PFSK-1 (cell line): ENCODE results near the gene GPSM1.
A peak's percentile ranks its signal among the peaks of the same experiment; 100 is the strongest.

Experiments used
- FOXP2 ChIP-seq: optimal IDR thresholded peaks from 2 replicates; pipeline ENCODE3; 2011; ENCODE audit warnings: borderline replicate concordance, control low read depth, inconsistent platforms; ENCODE audit not compliant: insufficient read depth; ENCODE audit errors: extremely low read length, extremely low read depth
- POLR2AphosphoS5 ChIP-seq: IDR thresholded peaks from 2 replicates; pipeline ENCODE4 v1.6.1; 2012; ENCODE audit warnings: low read depth, mild to moderate bottlenecking, control low read depth, low read length, moderate library complexity
- REST ChIP-seq, 2 experiments: IDR thresholded peaks; 2 replicates each; pipeline versions ENCODE4 v1.6.1 to v1.8.0; 2011 to 2012; ENCODE audit warnings: low read depth in 2 of 2, low read length in 2 of 2, control low read depth in 1 of 2, inconsistent platforms in 1 of 2, mild to moderate bottlenecking in 1 of 2, moderate library complexity in 1 of 2; ENCODE audit not compliant: insufficient read depth in 1 of 2
- SIN3A ChIP-seq: IDR thresholded peaks from 2 replicates; pipeline ENCODE4 v1.6.1; 2012; ENCODE audit warnings: mild to moderate bottlenecking, low read length, moderate library complexity, borderline replicate concordance; ENCODE audit not compliant: insufficient read depth
- TAF1 ChIP-seq: IDR thresholded peaks from 2 replicates; pipeline ENCODE4 v1.6.1; 2012; ENCODE audit warnings: low read length, control low read depth, borderline replicate concordance; ENCODE audit not compliant: insufficient read depth

GPSM1 gene

GRCh38 chr9:136396219-136396515, 68.8 kb downstream of the GPSM1 start:
- TF ChIP-seq POLR2AphosphoS5 (no peak), TAF1 (no peak), FOXP2 (no peak), SIN3A (no peak), REST (IDR thresholded peaks at IDR 0.05; ENCODE audit: insufficient read depth in 1 of 2, low read depth in 2 of 2, low read length in 2 of 2) (no peak)

GRCh38 chr9:136397643-136398042, 70.3 kb downstream of the GPSM1 start:
- TF ChIP-seq TAF1 (no peak), POLR2AphosphoS5 (no peak), REST (IDR thresholded peaks at IDR 0.05; ENCODE audit: insufficient read depth in 1 of 2, low read depth in 2 of 2, low read length in 2 of 2) (no peak), FOXP2 (no peak), SIN3A (no peak)

GRCh38 chr9:136398286-136398685, 70.9 kb downstream of the GPSM1 start:
- TF ChIP-seq POLR2AphosphoS5 (no peak), FOXP2 (no peak), REST (IDR thresholded peaks at IDR 0.05; ENCODE audit: insufficient read depth in 1 of 2, low read depth in 2 of 2, low read length in 2 of 2) (no peak), TAF1 (no peak), SIN3A (no peak)

GRCh38 chr9:136399176-136400037, 72.1 kb downstream of the GPSM1 start:
- TF ChIP-seq TAF1 (no peak), POLR2AphosphoS5 (no peak), SIN3A (no peak)

GRCh38 chr9:136400038-136400834, 72.9 kb downstream of the GPSM1 start, which contains the start of gene SNAPC4:
SNAPC4 (minus strand) TSS chr9:136400170; CDS start chr9:136398428, 1,742 bp downstream.
- peak; percentile 61 for TF ChIP-seq POLR2AphosphoS5
- TF ChIP-seq SIN3A = no peak
- TF ChIP-seq TAF1 = peak; percentile 88; the same call in 1 of the 2 replicates
- TF ChIP-seq REST (IDR thresholded peaks at IDR 0.05; ENCODE audit: insufficient read depth in 1 of 2, low read depth in 2 of 2, low read length in 2 of 2) = 0 out of 4 replicates have a peak, but pooled peaks of 1 of the 2 experiments have one; percentile 23
